HL-60 (cell line): ENCODE results near the gene COL7A1.

Experiments
- DNase-seq, 2 experiments: peaks; one replicate each; pipeline ENCODE4 v3.0.0-alpha.2; 2010 to 2020; ENCODE audit warnings: low read depth in 1 of 2, low spot score in 1 of 2
- H3K27ac ChIP-seq: fragments of 250-450 bp; sonication (Bioruptor Pico); replicated peaks from 2 replicates; pipeline ENCODE4 v1.5.1; 2020; ENCODE audit warnings: mild to moderate bottlenecking, moderate library complexity
- H3K27me3 ChIP-seq: fragments of 250-450 bp; sonication (Bioruptor Pico); 2 replicates; pipeline ENCODE4 v1.5.1; 2021; ENCODE audit warnings: mild to moderate bottlenecking, moderate library complexity; ENCODE audit not compliant: insufficient read depth, poor library complexity, severe bottlenecking
- H3K4me3 ChIP-seq: replicated peaks from 2 replicates; pipeline ENCODE4 v1.5.1; 2011; ENCODE audit warnings: mild to moderate bottlenecking, control low read depth, low read length; ENCODE audit not compliant: insufficient read depth
- CTCF ChIP-seq: IDR thresholded peaks from one replicate; pipeline ENCODE4 v1.5.1; 2011; ENCODE audit warnings: low read length, control low read depth, inconsistent platforms; ENCODE audit not compliant: insufficient read depth
- GABPA ChIP-seq: IDR thresholded peaks from 2 replicates; pipeline ENCODE4 v1.6.1; 2012; ENCODE audit warnings: low read depth
- POLR2AphosphoS5 ChIP-seq: IDR thresholded peaks from 2 replicates; pipeline ENCODE4 v1.6.1; 2012; ENCODE audit warnings: low read depth
- REST ChIP-seq: IDR thresholded peaks from 2 replicates; pipeline ENCODE4 v1.6.1; 2012; ENCODE audit warnings: low read depth; ENCODE audit not compliant: insufficient replicate concordance
- SPI1 ChIP-seq: IDR thresholded peaks from 2 replicates; pipeline ENCODE4 v1.6.1; 2012; ENCODE audit warnings: low read depth, mild to moderate bottlenecking, borderline replicate concordance

The COL7A1 gene

DNA sequence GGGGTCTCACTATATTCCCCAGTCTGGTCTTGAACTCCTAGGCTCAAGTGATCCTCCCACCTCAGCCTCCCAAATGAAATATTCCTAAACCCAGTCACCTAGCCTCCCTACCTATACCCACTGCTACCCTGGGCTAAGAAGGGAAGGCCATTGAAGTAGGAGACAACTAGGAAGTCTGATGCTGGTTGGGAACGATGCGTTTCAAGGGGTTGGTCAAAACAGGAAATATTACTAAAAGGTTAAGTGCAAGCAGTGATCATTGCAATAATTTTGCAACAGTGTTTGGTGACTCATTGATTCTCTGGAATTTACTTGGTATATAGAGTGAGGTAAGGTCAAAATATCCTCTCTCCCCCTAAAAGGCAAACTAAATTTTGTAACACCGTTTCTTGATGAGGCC lies 18.9 kb upstream of the COL7A1 start:
- peak overlapping the region; percentile 64 for H3K27ac ChIP-seq
- TF ChIP-seq REST = no peak
- no peak for TF ChIP-seq GABPA
- no peak for TF ChIP-seq CTCF
- TF ChIP-seq SPI1 = no peak
- no peak for TF ChIP-seq POLR2AphosphoS5

GRCh38 chr3:48612309-48612708 lies 17.2 kb upstream of the COL7A1 start:
- no peaks in the 10 kb centered on the region for H3K27me3 ChIP-seq
- no peak for TF ChIP-seq CTCF
- no peak for TF ChIP-seq GABPA
- no peak for TF ChIP-seq REST
- TF ChIP-seq SPI1 = no peak
- TF ChIP-seq POLR2AphosphoS5 = no peak
- DNase-seq = no peak
- no peak overlapping the region for H3K27ac ChIP-seq
- no peak overlapping the region for H3K4me3 ChIP-seq

More for the DNA sequence above, 18.9 kb upstream of the COL7A1 start:
- peak; percentile 78 to 79 for DNase-seq
- no peaks in the 10 kb centered on the region for H3K27me3 ChIP-seq
- no peak overlapping the region for H3K4me3 ChIP-seq

DNA sequence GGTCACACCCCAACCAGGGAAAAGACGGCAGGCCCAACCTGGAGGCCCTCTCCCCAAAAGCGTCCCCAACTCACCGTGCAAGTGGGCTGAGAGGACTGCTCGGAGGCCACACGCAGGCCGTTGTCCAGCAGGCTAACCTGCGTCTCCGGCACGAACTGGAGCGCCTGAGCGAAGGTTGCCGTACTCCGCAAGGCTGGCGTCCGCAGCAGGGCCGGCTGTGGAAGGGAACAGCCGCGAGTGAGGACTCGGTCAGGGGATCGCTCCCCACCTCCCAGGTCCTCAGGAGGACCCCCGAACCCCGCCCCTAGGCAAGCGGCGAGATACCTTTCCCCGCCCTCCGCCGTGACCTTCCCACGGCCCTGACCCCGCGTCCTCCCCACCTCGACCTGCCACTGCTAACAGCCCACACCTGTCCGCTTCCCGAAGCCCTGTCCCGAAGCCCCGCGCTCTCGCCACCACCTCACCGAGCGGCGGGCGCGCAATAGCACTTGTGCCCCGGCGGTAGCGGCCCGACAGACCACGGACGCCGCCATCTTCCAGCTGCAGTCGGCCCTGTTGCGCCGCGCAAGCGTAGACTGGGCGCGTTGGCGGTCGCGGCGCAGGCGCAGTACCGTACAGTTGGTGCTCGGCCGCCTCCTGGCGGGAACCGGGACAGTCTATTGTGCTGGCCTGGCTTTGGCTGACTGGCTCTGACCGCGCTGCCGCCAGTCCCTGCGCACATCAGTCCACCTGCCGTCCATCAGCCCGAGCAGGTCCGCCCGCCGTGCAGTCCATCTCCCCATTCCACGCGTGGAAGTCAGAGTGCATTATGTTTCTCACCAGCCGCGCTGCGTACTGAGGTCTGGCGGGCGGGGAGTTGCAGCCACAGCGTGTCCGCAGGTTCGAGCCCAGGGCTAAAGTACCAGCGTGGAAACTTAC lies 14.2 kb upstream of the COL7A1 start, which contains the start of gene UQCRC1:
TSS of gene UQCRC1 (minus strand) at position 559 of the 918 bp plus-strand sequence. CDS start at position 533, 26 bp downstream.
- peak; percentile 38 for TF ChIP-seq REST
- TF ChIP-seq CTCF = peak; percentile 39
- no peak for TF ChIP-seq GABPA
- peak; percentile 97 for TF ChIP-seq POLR2AphosphoS5
- TF ChIP-seq SPI1 = no peak
- peak within 1 kb of the TSS; percentile 94 for H3K4me3 ChIP-seq
- peak; percentile 90 to 92 for DNase-seq
- H3K27ac ChIP-seq = peak within 1 kb of the TSS; percentile 93
- no peaks in the 10 kb centered on the region for H3K27me3 ChIP-seq
